Spleen (tissue), 11 donors: ENCODE results near the gene IQCE. TPM values are rescaled to one million over a fixed set of nuclear protein-coding genes. Genes with fewer than 3 reads are reported as not detected.

Source experiments
- DNase-seq: peaks from one replicate; pipeline ENCODE4 v3.0.0-alpha.2; 2020
- H3K27ac ChIP-seq, 8 donors: fragments of 200-600 bp; sonication (generic) in 7 of 8; 1 replicate in 4 of 8; 2 replicates in 4 of 8; pipeline versions ENCODE4 v1.5.0 to v1.8.0; 2016 to 2021; ENCODE audit warnings: inconsistent platforms in 4 of 8, mild to moderate bottlenecking in 4 of 8, moderate library complexity in 1 of 8
- H3K27me3 ChIP-seq, 7 donors: fragments of 200-600 bp; sonication (generic) in 6 of 7; replicated peaks in 1 of 7; 1 replicate in 4 of 7; 2 replicates in 3 of 7; pipeline versions ENCODE4 v1.5.0 to v1.8.0; 2016 to 2021; ENCODE audit warnings: inconsistent platforms in 3 of 7, mild to moderate bottlenecking in 1 of 7
- H3K36me3 ChIP-seq, 6 donors: fragments of 200-600 bp; sonication (generic) in 5 of 6; 1 replicate in 4 of 6; 2 replicates in 2 of 6; pipeline versions ENCODE4 v1.5.0 to v1.8.0; 2016 to 2021; ENCODE audit warnings: inconsistent platforms in 2 of 6
- H3K4me1 ChIP-seq, 6 donors: fragments of 200-600 bp; sonication (generic) in 5 of 6; 1 replicate in 3 of 6; 2 replicates in 3 of 6; pipeline versions ENCODE4 v1.5.0 to v1.8.0; 2016 to 2021; ENCODE audit warnings: inconsistent platforms in 3 of 6
- H3K4me3 ChIP-seq, 8 donors: fragments of 200-600 bp; sonication (generic) in 7 of 8; 1 replicate in 4 of 8; 2 replicates in 4 of 8; pipeline versions ENCODE4 v1.5.0 to v1.8.0; 2016 to 2021; ENCODE audit warnings: inconsistent platforms in 4 of 8, mild to moderate bottlenecking in 4 of 8, moderate library complexity in 2 of 8
- H3K9me3 ChIP-seq, 8 donors: fragments of 200-600 bp; sonication (generic) in 7 of 8; 1 replicate in 4 of 8; 2 replicates in 4 of 8; pipeline versions ENCODE4 v1.5.0 to v1.8.0; 2016 to 2021; ENCODE audit warnings: inconsistent platforms in 4 of 8
- CTCF ChIP-seq, 11 experiments: fragments of 200-600 bp in 7 of 11; fragments of 450-650 bp in 4 of 11; sonication (generic) in 4 of 11; IDR thresholded peaks in 8 of 11; conservative IDR thresholded peaks in 3 of 11; 1 replicate in 7 of 11; 2 replicates in 4 of 11; pipeline versions ENCODE4 v1.4.0 to v1.8.0; 2016 to 2021; ENCODE audit warnings: antibody characterized with exemption in 11 of 11, inconsistent platforms in 4 of 11, mild to moderate bottlenecking in 1 of 11
- POLR2A ChIP-seq, 3 donors: fragments of 450-650 bp; IDR thresholded peaks; one replicate each; pipeline ENCODE4 v1.5.1; 2017; ENCODE audit warnings: antibody characterized with exemption in 3 of 3, mild to moderate bottlenecking in 1 of 3
- POLR2AphosphoS5 ChIP-seq, 3 donors: sonication (generic); formaldehyde crosslinking; IDR thresholded peaks; one replicate each; pipeline ENCODE4 v1.5.1; 2017; ENCODE audit warnings: antibody characterized with exemption in 3 of 3
- WGBS, 5 donors: extraction: QIAGEN DNeasy Blood & Tissue Kit in 3 of 5; methylation state at CpG; one replicate each; pipeline versions ENCODE4 v1.1.5 to v1.1.7; 2013 to 2018; 5-methylcytosine and 5-hydroxymethylcytosine counted together
- intact Hi-C: fragments of 100-400 bp; cut with DNase I; formaldehyde crosslinking; loops from one replicate; pipeline ENCODE4 v1.15.0; 2023; ENCODE audit warnings: low total_unique reads
- polyA plus RNA-seq, 3 donors: library from polyadenylated mRNA; stranded (reverse); fragments of 200-250 nt; gene quantifications; one replicate each; pipeline ENCODE4 v1.2.1, GENCODE V29; 2013
- total RNA-seq, 7 donors: library from RNA; depleted of rRNA in 3 of 7; stranded (reverse); fragments of >200 nt in 3 of 7; fragmentation: NEBNext Ultra II Directional in 4 of 7; extraction: Animal tissue kit (Norgen Biotek cat#: 25700) in 4 of 7; gene quantifications; one replicate each; pipeline versions ENCODE4 v1.1.0 to v1.2.1, GENCODE V29; 2016 to 2021
- donor health status: healthy with polysubstance abuse.
- donor health status: DM: no; HTN: no; CAD: no; lungs with moderate emphysema.
- donor health status: DM: no; HTN: no; CAD: no.
- donor health status: Bipolar disorder and iron deficiency.
- donor health status: healthy.
- donor health status: DM: no; HTN: no; CAD: no.
- donor health status: DM: yes; HTN: yes; CAD: no.

IQCE gene
- total and polyA plus RNA-seq, 10 donors = 1.2 to 17.1 (median 11.4) TPM

GRCh38 chr7:2572101-2572842, 13.5 kb downstream of the IQCE start:
- no peaks in the 10 kb centered on the region for H3K27me3 ChIP-seq
- H3K4me1 ChIP-seq = peaks cover 0 to 17% (median 11%) of the 10 kb centered on the region in 6 donors
- peak; percentile 70 for DNase-seq
- 89 to 92% (median 91%) methylated on average over 22 of the region's 22 CpGs for WGBS, 5 donors
- no peak overlapping the region for H3K4me3 ChIP-seq
- intact Hi-C loops = loop anchor here (10.0 kb wide), 1 partner anchor 97 kb away; the partner anchor contains the start of gene GRIFIN
- H3K27ac ChIP-seq = no peak overlapping the region
- peaks cover 0 to 53% (median 7%) of the 10 kb centered on the region in 6 donors for H3K36me3 ChIP-seq
- no peaks in the 10 kb centered on the region for H3K9me3 ChIP-seq
- no peak for TF ChIP-seq POLR2A (IDR thresholded peaks at IDR 0.05)
- TF ChIP-seq CTCF (IDR thresholded peaks at IDR 0.05 in 8 of 11, conservative IDR thresholded peaks at IDR 0.05 in 3 of 11) = no peak
- TF ChIP-seq POLR2AphosphoS5 (IDR thresholded peaks at IDR 0.05) = no peak

GRCh38 chr7:2573761-2574160, 15.0 kb downstream of the IQCE start:
- Histone ChIP-seq H3K4me3 (no peak overlapping the region), H3K27me3 (no peaks in the 10 kb centered on the region), H3K27ac (no peak overlapping the region), H3K36me3 (peaks cover 0 to 61% (median 12%) of the 10 kb centered on the region in 6 donors), H3K9me3 (no peaks in the 10 kb centered on the region), H3K4me1 (peaks cover 0 to 6% (median 0%) of the 10 kb centered on the region in 6 donors)
- DNase-seq = peak; percentile 30
- 72 to 84% (median 80%) methylated on average over 9 of the region's 9 CpGs for WGBS, 5 donors
- intact Hi-C loops = loop anchor here (10.0 kb wide), 1 partner anchor 99 kb away; the partner anchor contains the start of gene GRIFIN
- TF ChIP-seq POLR2A (IDR thresholded peaks at IDR 0.05) = no peak
- TF ChIP-seq CTCF (IDR thresholded peaks at IDR 0.05 in 8 of 11, conservative IDR thresholded peaks at IDR 0.05 in 3 of 11) = no peak
- no peak for TF ChIP-seq POLR2AphosphoS5 (IDR thresholded peaks at IDR 0.05)

GRCh38 chr7:2575046-2575732, 16.4 kb downstream of the IQCE start:
- no peak for DNase-seq
- Histone ChIP-seq H3K4me1 (no peaks in the 10 kb centered on the region), H3K9me3 (no peaks in the 10 kb centered on the region), H3K27ac (no peak overlapping the region), H3K27me3 (no peaks in the 10 kb centered on the region), H3K36me3 (peaks cover 0 to 68% (median 12%) of the 10 kb centered on the region in 6 donors), H3K4me3 (no peak overlapping the region)
- 69 to 80% (median 74%) methylated on average over 19 to 21 of the region's 21 CpGs for whole genome bisulfite sequencing, 5 donors
- TF ChIP-seq CTCF (IDR thresholded peaks at IDR 0.05 in 8 of 11, conservative IDR thresholded peaks at IDR 0.05 in 3 of 11) = no peak
- TF ChIP-seq POLR2A (IDR thresholded peaks at IDR 0.05) = no peak
- TF ChIP-seq POLR2AphosphoS5 (IDR thresholded peaks at IDR 0.05) = no peak
- intact Hi-C loops = loop anchor here (10.0 kb wide), 1 partner anchor 100 kb away; the partner anchor contains the start of gene GRIFIN
